Effector memory CD8-positive, alpha-beta T cell (primary cell): ENCODE results near the gene NECTIN1.

Experiments
- ATAC-seq: fragments of 150-1000 bp; cut with Tn5 transposase; replicated peaks from 2 replicates; pipeline ENCODE4 v1.10.0; 2021; ENCODE audit warnings: mild to moderate bottlenecking, moderate library complexity
- DNase-seq, 3 experiments: peaks; one replicate each; pipeline ENCODE4 v3.0.0; 2021
- H3K27ac Mint-ChIP-seq, 2 donors: one replicate each; pipeline ENCODE4 v1.8.0; 2022; ENCODE audit warnings: mild to moderate bottlenecking in 2 of 2, mixed read lengths in 2 of 2, moderate library complexity in 2 of 2
- H3K27me3 Mint-ChIP-seq, 2 donors: one replicate each; pipeline ENCODE4 v1.8.0; 2022; ENCODE audit warnings: mixed read lengths in 2 of 2
- H3K36me3 Mint-ChIP-seq: one replicate; pipeline ENCODE4 v1.8.0; 2022; ENCODE audit warnings: mild to moderate bottlenecking, moderate library complexity, mixed read lengths; ENCODE audit not compliant: insufficient read depth
- H3K4me1 Mint-ChIP-seq, 2 donors: one replicate each; pipeline ENCODE4 v1.8.0; 2022; ENCODE audit warnings: low read depth in 2 of 2, mixed read lengths in 2 of 2
- H3K4me3 Mint-ChIP-seq, 2 donors: one replicate each; pipeline ENCODE4 v1.8.0; 2022; ENCODE audit warnings: mild to moderate bottlenecking in 2 of 2, mixed read lengths in 2 of 2, moderate library complexity in 2 of 2
- H3K9me3 Mint-ChIP-seq, 2 donors: one replicate each; pipeline ENCODE4 v1.8.0; 2022; ENCODE audit warnings: mixed read lengths in 2 of 2

NECTIN1 gene

GRCh38 chr11:119685111-119685746 is 43.8 kb downstream of the NECTIN1 start:
- peak overlapping the region in 1 of 2 donors; percentile 67 for H3K4me3 Mint-ChIP-seq
- no peaks in the 10 kb centered on the region for H3K9me3 Mint-ChIP-seq
- ATAC-seq, result no peak
- H3K27me3 Mint-ChIP-seq, result peaks cover 24 to 37% of the 10 kb centered on the region in 2 donors
- H3K36me3 Mint-ChIP-seq, result peaks cover 8% of the 10 kb centered on the region
- DNase-seq, result no peak
- H3K27ac Mint-ChIP-seq, result peak overlapping the region in 1 of 2 donors; percentile 77
- H3K4me1 Mint-ChIP-seq, result peaks cover 9 to 39% of the 10 kb centered on the region in 2 donors

DNA sequence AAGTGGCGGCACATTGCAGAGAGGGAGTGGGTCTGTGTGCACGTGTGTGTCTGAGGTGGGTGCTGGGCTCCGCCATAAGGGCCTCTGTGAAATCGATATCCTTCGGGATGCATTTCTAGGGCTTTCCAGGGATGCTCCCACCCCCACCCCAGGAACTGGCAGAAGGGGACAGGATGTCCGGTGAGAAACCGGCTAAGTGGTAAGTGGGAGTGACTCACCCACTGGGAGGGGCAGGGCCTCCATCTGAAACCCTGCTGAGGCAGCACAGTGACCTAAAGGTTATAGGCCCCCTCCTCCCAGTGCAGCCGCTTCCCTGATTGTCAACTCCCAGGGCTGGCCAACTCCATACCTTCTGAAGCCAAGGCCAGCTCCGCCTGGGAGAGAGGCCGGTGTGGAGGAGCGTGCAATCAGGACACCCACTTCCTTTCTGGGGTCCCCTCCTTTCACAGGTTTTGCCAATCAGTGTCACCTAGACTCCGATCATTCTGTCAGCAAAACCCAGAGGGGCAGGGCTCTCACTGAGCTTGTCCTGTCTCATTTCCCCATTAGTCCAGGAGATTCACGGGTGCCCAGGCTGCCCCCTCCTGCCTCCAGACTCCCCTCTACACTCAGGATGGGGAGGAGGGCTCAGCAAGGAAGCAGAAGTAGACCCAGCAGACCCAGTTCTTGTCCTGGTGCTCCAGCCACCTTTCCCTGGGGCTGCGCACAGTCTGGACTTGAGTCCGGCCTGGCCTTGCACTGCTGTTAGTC is 44.5 kb downstream of the NECTIN1 start:
- no peak for DNase-seq
- Mint-ChIP-seq H3K4me1 (peaks cover 9 to 38% of the 10 kb centered on the region in 2 donors), H3K27me3 (peaks cover 24 to 37% of the 10 kb centered on the region in 2 donors), H3K27ac (peak overlapping the region in 1 of 2 donors; percentile 67), H3K36me3 (peaks cover 8% of the 10 kb centered on the region), H3K9me3 (no peaks in the 10 kb centered on the region), H3K4me3 (peak overlapping the region in 1 of 2 donors; percentile 67)
- peak; percentile 69 for ATAC-seq

GRCh38 chr11:119683783-119684182 is 45.2 kb downstream of the NECTIN1 start:
- Mint-ChIP-seq H3K4me3 (peak overlapping the region in 1 of 2 donors; percentile 67), H3K27ac (peak overlapping the region in 1 of 2 donors; percentile 67), H3K4me1 (peaks cover 9 to 38% of the 10 kb centered on the region in 2 donors)

GRCh38 chr11:119681361-119681910 is 47.6 kb downstream of the NECTIN1 start:
- H3K27me3 Mint-ChIP-seq, result peaks cover 7 to 8% of the 10 kb centered on the region in 2 donors
- no peaks in the 10 kb centered on the region for H3K9me3 Mint-ChIP-seq
- H3K36me3 Mint-ChIP-seq, result peaks cover 3% of the 10 kb centered on the region
- ATAC-seq, result no peak
- no peak overlapping the region for H3K27ac Mint-ChIP-seq
- H3K4me1 Mint-ChIP-seq, result peaks cover 9 to 26% of the 10 kb centered on the region in 2 donors
- H3K4me3 Mint-ChIP-seq, result no peak overlapping the region
- DNase-seq, result no peak

More at GRCh38 chr11:119683783-119684182, 45.2 kb downstream of the NECTIN1 start:
- no peak for DNase-seq
- Mint-ChIP-seq H3K9me3 (no peaks in the 10 kb centered on the region), H3K27me3 (peaks cover 24 to 31% of the 10 kb centered on the region in 2 donors), H3K36me3 (peaks cover 8% of the 10 kb centered on the region)
- ATAC-seq, result peak; percentile 58

DNA sequence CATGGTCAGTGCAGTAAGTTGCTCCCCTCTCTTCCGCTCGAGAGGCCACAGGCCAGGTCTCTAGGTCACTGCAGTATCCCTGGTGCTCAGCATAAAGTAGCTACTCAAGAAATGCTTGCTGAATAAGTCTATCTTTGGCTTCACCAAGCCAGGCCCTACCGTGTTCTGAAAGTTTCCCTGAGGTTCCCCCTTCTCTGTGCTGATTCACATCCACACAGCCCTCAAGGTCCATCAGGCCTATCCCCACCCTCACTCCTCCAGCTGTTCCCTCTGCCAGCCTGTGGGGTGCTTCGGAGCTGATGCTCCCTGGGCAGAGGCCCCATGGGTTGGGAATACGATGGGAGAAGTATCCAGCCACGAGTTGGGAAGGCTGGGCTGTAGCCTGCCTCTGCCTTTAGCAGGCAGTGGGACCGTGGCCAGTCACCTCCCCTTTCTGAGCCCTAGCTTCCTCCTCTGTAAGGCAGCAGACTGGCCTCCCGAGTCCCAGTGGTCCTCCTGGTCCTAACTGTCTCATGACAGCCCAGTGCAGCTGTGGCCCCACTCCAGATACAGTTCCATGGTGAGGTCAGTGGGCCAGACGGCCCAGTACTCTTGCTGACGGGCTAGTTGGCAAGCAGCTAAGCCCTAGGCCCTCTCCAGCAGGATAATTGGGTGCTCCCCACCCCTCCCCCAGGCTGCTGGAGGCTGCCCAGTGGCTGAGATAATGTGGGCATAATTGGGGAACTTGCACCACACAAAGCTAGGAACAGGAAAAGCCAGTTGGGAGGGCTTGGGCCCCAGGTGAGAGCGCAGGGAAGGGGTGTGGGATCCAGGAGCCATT is 48.2 kb downstream of the NECTIN1 start:
- H3K9me3 Mint-ChIP-seq, result no peaks in the 10 kb centered on the region
- no peak for DNase-seq
- no peak for ATAC-seq
- no peak overlapping the region for H3K4me3 Mint-ChIP-seq
- peaks cover 3% of the 10 kb centered on the region for H3K36me3 Mint-ChIP-seq
- no peak overlapping the region for H3K27ac Mint-ChIP-seq
- peaks cover 9 to 19% of the 10 kb centered on the region in 2 donors for H3K4me1 Mint-ChIP-seq
- H3K27me3 Mint-ChIP-seq, result peaks cover under 1 to 1% of the 10 kb centered on the region in 2 donors

DNA sequence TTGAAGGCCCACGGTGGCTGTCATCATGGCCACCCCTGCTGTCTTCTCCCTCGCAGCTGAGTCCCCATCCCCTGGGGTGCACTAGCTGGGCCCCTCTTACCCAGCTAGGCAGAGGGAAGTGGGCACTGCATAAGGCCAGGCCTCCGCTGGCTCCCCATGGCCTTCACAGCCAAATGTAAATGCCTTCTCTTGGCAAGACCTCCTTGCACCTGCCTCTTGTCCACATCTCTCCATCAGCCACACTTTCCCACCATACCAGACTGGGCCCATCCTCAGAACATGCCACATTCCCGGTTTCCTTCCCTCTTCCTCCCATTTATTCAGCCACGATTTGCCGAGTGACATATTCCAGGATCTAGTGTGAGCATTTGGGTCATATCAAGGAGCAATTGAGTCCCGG is 49.7 kb downstream of the NECTIN1 start:
- peak overlapping the region in 1 of 2 donors; percentile 4 for H3K27ac Mint-ChIP-seq
- H3K36me3 Mint-ChIP-seq, result peaks cover 4% of the 10 kb centered on the region
- no peak for DNase-seq
- ATAC-seq, result no peak
- H3K4me1 Mint-ChIP-seq, result peaks cover 15% of the 10 kb centered on the region in 2 donors
- no peak overlapping the region for H3K4me3 Mint-ChIP-seq
- H3K9me3 Mint-ChIP-seq, result no peaks in the 10 kb centered on the region
- peaks cover 0 to 5% of the 10 kb centered on the region in 2 donors for H3K27me3 Mint-ChIP-seq

GRCh38 chr11:119678351-119678750 is 50.6 kb downstream of the NECTIN1 start:
- DNase-seq (no peak), ATAC-seq (no peak)
- H3K27ac Mint-ChIP-seq, result no peak overlapping the region
- peaks cover 6% of the 10 kb centered on the region for H3K36me3 Mint-ChIP-seq
- peaks cover 9 to 15% of the 10 kb centered on the region in 2 donors for H3K4me1 Mint-ChIP-seq
- H3K27me3 Mint-ChIP-seq, result peaks cover 0 to 15% of the 10 kb centered on the region in 2 donors
- no peaks in the 10 kb centered on the region for H3K9me3 Mint-ChIP-seq
- no peak overlapping the region for H3K4me3 Mint-ChIP-seq

GRCh38 chr11:119677840-119678239 is 51.2 kb downstream of the NECTIN1 start:
- DNase-seq (no peak), ATAC-seq (no peak)
- Mint-ChIP-seq H3K36me3 (peaks cover 3% of the 10 kb centered on the region), H3K27me3 (peaks cover 0 to 15% of the 10 kb centered on the region in 2 donors), H3K4me1 (peaks cover 7 to 15% of the 10 kb centered on the region in 2 donors), H3K27ac (no peak overlapping the region), H3K9me3 (no peaks in the 10 kb centered on the region), H3K4me3 (no peak overlapping the region)

DNA sequence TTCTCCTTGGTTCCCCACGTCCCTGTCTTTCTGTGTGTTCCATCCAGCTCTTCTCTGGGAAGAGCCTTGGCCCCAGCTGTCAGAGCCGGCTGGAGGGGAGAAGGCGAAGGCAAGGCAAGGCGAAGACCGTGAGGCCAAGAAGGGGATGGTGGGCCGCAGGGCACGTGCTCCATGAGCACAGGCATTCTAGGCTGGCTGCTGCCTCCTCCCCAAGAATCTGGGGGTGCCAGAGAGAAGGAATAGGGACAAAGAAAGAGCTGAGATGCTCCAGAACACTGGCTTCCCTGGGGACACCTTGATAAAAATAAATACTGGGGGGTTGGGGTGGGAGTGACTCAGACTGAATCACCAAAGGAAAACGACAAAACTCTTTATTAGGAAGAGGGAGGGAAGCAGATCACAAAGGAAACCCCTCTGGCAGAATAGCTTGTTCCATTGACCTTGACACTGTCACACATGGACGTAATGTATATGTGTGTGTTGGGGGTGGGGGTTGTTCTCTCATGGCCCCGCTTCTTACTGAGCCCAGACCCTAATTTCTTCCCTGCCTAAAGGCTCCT is 52.5 kb downstream of the NECTIN1 start:
- no peak overlapping the region for H3K27ac Mint-ChIP-seq
- H3K27me3 Mint-ChIP-seq, result peaks cover 0 to 15% of the 10 kb centered on the region in 2 donors
- H3K4me3 Mint-ChIP-seq, result no peak overlapping the region
- peaks cover 6 to 15% of the 10 kb centered on the region in 2 donors for H3K4me1 Mint-ChIP-seq
- H3K36me3 Mint-ChIP-seq, result peaks cover 3% of the 10 kb centered on the region
- no peaks in the 10 kb centered on the region for H3K9me3 Mint-ChIP-seq
- no peak for DNase-seq
- no peak for ATAC-seq

DNA sequence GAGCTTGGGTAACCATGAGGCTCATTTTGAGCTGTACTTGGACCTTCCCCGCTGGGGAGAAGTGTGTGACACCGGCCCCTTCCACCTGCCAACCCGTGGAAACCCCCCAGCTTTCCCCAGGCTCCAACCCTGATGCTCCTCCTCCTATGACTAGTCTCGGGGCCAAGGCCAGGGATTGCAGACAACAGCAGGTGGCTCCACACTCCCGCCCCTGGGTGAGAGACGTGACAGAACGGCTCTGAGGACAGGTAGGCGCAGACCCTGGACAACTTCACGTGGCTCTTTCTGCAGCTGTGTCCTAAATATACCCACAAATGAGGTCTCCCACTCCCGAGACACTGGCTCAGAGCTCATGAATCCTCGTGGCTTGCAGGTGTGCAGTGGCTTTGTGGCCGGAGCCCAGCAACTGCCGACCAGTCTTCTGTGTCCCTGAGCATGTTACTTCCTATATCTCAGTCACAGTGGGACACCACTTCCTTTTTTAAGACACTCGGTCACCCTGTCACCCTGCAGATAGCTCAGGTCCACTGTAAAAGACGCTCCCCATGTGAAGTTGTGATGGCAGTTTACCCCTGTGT is 55.2 kb downstream of the NECTIN1 start:
- DNase-seq (peak in 1 of 3 experiments; percentile 18), ATAC-seq (peak; percentile 86)
- Mint-ChIP-seq H3K27me3 (peaks cover 0 to 15% of the 10 kb centered on the region in 2 donors), H3K27ac (peak overlapping the region in 1 of 2 donors; percentile 33), H3K36me3 (peaks cover 3% of the 10 kb centered on the region), H3K9me3 (no peaks in the 10 kb centered on the region), H3K4me3 (peak overlapping the region in 1 of 2 donors; percentile 20), H3K4me1 (peaks cover 6 to 15% of the 10 kb centered on the region in 2 donors)

DNA sequence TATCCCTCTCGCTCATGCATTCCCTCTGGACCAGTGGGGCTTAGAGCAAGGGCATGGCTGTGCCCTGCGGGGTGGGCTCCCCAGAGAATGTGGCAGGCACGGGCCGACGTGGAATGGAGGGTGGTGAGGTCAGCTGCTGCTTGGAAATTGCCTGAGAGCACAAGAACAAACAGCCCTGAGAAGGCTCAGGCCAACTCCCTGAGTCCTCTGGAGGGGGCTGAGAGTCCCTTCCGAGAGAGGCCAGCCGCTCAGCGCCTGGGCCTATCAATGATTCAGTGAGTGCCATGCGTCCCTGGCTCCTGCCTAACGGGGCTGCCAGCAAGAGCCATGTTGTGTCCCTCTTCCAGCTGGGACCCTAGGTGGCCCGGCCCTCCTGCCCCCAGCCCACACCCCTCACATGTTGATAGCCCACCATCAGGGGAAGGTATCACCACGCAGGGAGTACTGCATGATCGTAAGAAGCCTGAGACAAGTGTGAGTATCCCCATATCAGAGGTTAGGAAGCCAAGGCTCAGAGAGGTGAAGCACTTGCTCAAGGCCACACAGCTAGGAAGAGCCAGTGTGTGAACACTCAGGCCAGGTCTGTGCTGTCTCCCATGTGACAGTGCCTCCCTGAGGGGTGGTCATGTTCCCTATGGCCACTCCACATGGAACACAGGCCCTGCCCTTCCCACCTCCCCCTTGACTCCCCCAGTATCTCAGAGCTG is 55.8 kb downstream of the NECTIN1 start:
- H3K4me1 Mint-ChIP-seq, result peaks cover 6 to 15% of the 10 kb centered on the region in 2 donors
- DNase-seq, result no peak
- H3K27me3 Mint-ChIP-seq, result peaks cover 0 to 15% of the 10 kb centered on the region in 2 donors
- no peak for ATAC-seq
- peaks cover 3% of the 10 kb centered on the region for H3K36me3 Mint-ChIP-seq
- H3K4me3 Mint-ChIP-seq, result no peak overlapping the region
- H3K27ac Mint-ChIP-seq, result no peak overlapping the region
- H3K9me3 Mint-ChIP-seq, result no peaks in the 10 kb centered on the region

- peaks cover 6 to 15% of the 10 kb centered on the region in 2 donors for H3K4me1 Mint-ChIP-seq
- H3K4me3 Mint-ChIP-seq, result no peak overlapping the region
- H3K27me3 Mint-ChIP-seq, result peaks cover 0 to 15% of the 10 kb centered on the region in 2 donors
- H3K9me3 Mint-ChIP-seq, result no peaks in the 10 kb centered on the region
- H3K27ac Mint-ChIP-seq, result no peak overlapping the region
- H3K36me3 Mint-ChIP-seq, result peaks cover 3% of the 10 kb centered on the region
- DNase-seq, result no peak
- ATAC-seq, result no peak
Measured at GRCh38 chr11:119672597-119672996, 56.4 kb downstream of the NECTIN1 start.
